Activated CD8-positive, alpha-beta T cell treated with anti-CD3 and anti-CD28 coated beads for 36 hours (primary cell): ENCODE data around the gene AMPH. TPM values are rescaled to one million over a fixed set of nuclear protein-coding genes. Genes with fewer than 3 reads are reported as not detected.
"Not testable (repeated sequence)": the region's sequence is repeated elsewhere in the genome, so short reads cannot be mapped to it uniquely, and the experiment has no call there.

Experiments
- ATAC-seq: fragments of 200-7000 bp; cut with Tn5 transposase; one replicate; pipeline ENCODE4 v1.10.0; 2021; ENCODE audit warnings: mild to moderate bottlenecking, moderate library complexity
- CTCF ChIA-PET: fragments of 350-600 bp; sonication (Branson Sonifier 250); formaldehyde crosslinking; loops from one replicate; lab custom pipeline; 2021; ENCODE audit warnings: antibody characterized with exemption; lab: Charles Lee
- POLR2A ChIA-PET: fragments of 350-600 bp; sonication (Branson Sonifier 250); formaldehyde crosslinking; loops from one replicate; lab custom pipeline; 2021; ENCODE audit warnings: antibody characterized with exemption; lab: Charles Lee
- DNase-seq: peaks from one replicate; pipeline ENCODE4 v3.0.0-alpha.2; 2020
- H3K27ac Mint-ChIP-seq: one replicate; pipeline ENCODE4 v1.8.0; 2021; ENCODE audit warnings: mild to moderate bottlenecking, mixed read lengths
- H3K27me3 Mint-ChIP-seq: one replicate; pipeline ENCODE4 v1.8.0; 2021; ENCODE audit warnings: mixed read lengths
- H3K36me3 Mint-ChIP-seq: one replicate; pipeline ENCODE4 v1.8.0; 2021; ENCODE audit warnings: low read depth, mixed read lengths
- H3K4me1 Mint-ChIP-seq: one replicate; pipeline ENCODE4 v1.8.0; 2021; ENCODE audit warnings: low read depth, mixed read lengths
- H3K4me3 Mint-ChIP-seq: one replicate; pipeline ENCODE4 v1.8.0; 2021; ENCODE audit warnings: mild to moderate bottlenecking, moderate library complexity, mixed read lengths
- H3K9me3 Mint-ChIP-seq: one replicate; pipeline ENCODE4 v1.8.0; 2021; ENCODE audit warnings: mixed read lengths
- intact Hi-C: fragments of 100-400 bp; cut with micrococcal nuclease; formaldehyde crosslinking; loops from one replicate; pipeline ENCODE4 v1.10.0; 2022
- total RNA-seq, 2 experiments: library from RNA; stranded (reverse); gene quantifications; one replicate each; pipeline ENCODE4 v1.2.3, GENCODE V29; 2021
- TF ChIP-seq, protein P1 (sequence below): fragments of 200-600 bp; IDR thresholded peaks from one replicate; pipeline ENCODE4 v1.8.0; 2022; ENCODE audit warnings: antibody characterized with exemption, mild to moderate bottlenecking

AMPH gene
- total RNA-seq, 2 experiments from 2014 or later = not detected

DNA sequence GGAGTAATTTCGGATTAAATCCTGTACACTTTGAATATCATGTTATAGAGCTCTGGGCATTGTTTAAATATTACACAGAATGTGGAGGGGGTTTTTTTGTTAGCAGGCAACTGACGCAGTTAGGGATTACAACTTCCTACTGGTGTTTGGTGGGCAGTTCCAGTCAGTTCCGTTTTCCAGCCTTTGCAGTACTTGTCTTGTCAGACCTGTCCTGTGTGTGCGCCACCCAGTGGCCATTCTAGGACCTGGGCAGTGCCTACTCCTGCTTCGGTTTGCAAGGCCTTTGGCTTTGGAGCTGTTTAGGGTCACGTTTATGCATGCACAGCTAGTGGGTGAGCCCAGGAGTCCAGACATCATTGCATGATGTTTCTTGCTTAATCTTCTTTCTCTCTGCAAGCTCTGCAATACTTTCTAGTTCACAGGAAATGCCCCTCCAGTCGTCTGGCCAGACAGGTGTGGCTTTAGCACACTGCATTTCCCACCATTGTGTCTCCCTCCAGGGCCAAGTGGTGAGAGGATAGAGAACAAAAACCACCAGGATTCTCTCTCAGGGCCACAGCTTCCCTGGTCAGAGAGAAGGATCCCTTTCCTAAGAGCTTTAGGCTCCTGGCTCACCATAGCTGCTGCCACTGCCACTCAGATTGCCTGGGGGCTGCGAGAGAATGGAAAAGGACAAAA lies 261.2 kb downstream of the AMPH start:
- ATAC-seq (peak; percentile 78), DNase-seq (peak; percentile 94)
- ChIA-PET CTCF (interaction anchor here (0.6 to 7.3 kb wide), 50 partner anchors 8 to 508 kb away, joined by 3 to 247 read pairs (median 7); partner anchors contain the start of genes AMPH and EPDR1), POLR2A (interaction anchor here (0.7 to 1.0 kb wide), 2 partner anchors 12 to 158 kb away, joined by 3 read pairs; no protein-coding TSS in a partner anchor)
- Mint-ChIP-seq H3K4me3 (no peak overlapping the region), H3K9me3 (no peaks in the 10 kb centered on the region), H3K27me3 (no peaks in the 10 kb centered on the region), H3K36me3 (peaks cover 6% of the 10 kb centered on the region), H3K4me1 (peaks cover 61% of the 10 kb centered on the region), H3K27ac (peak overlapping the region; percentile 73)
- TF ChIP-seq, protein P1, sequence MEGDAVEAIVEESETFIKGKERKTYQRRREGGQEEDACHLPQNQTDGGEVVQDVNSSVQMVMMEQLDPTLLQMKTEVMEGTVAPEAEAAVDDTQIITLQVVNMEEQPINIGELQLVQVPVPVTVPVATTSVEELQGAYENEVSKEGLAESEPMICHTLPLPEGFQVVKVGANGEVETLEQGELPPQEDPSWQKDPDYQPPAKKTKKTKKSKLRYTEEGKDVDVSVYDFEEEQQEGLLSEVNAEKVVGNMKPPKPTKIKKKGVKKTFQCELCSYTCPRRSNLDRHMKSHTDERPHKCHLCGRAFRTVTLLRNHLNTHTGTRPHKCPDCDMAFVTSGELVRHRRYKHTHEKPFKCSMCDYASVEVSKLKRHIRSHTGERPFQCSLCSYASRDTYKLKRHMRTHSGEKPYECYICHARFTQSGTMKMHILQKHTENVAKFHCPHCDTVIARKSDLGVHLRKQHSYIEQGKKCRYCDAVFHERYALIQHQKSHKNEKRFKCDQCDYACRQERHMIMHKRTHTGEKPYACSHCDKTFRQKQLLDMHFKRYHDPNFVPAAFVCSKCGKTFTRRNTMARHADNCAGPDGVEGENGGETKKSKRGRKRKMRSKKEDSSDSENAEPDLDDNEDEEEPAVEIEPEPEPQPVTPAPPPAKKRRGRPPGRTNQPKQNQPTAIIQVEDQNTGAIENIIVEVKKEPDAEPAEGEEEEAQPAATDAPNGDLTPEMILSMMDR = peak; percentile 83
- intact Hi-C loops = loop anchor here (5.0 kb wide), 2 partner anchors 138 to 153 kb away; no protein-coding TSS in a partner anchor

DNA sequence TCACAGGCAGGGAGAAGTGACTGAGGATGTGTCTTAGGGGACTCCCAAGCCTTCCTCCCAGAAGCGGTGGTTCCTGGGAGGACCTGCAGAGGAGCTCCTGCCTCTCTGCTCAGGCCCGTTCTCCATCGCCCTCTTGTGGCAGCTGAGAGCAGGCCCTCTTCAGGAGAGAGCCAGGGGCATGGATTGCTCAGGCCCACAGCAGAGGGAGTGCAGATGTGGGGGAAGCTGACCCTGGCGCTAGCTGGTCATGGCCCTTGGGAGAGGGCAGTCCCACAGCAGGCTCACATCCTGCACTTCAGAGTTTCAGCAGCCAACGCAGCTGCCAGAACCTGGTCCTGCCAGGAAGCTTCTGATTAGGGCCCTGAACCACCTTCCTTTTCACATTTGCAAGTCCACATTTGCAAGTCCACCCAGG lies 263.0 kb downstream of the AMPH start:
- TF ChIP-seq, protein P1 = peak; percentile 69
- CTCF ChIA-PET = interaction anchor here (0.6 to 7.3 kb wide), 37 partner anchors 9 to 466 kb away, joined by 3 to 247 read pairs (median 9); partner anchors contain the start of genes EPDR1 and STARD3NL
- peak overlapping the region; percentile 43 for H3K4me3 Mint-ChIP-seq
- no peaks in the 10 kb centered on the region for H3K9me3 Mint-ChIP-seq
- H3K27ac Mint-ChIP-seq = peak overlapping the region; percentile 81
- ATAC-seq (peak; percentile 65), DNase-seq (peak; percentile 80)
- no peaks in the 10 kb centered on the region for H3K27me3 Mint-ChIP-seq
- peaks cover 77% of the 10 kb centered on the region for H3K4me1 Mint-ChIP-seq
- intact Hi-C loops = loop anchor here (5.0 kb wide), 2 partner anchors 136 to 151 kb away; no protein-coding TSS in a partner anchor
- POLR2A ChIA-PET = interaction anchor here (0.9 to 1.5 kb wide), 3 partner anchors 27 to 149 kb away, joined by 3 read pairs; no protein-coding TSS in a partner anchor
- peaks cover 20% of the 10 kb centered on the region for H3K36me3 Mint-ChIP-seq

DNA sequence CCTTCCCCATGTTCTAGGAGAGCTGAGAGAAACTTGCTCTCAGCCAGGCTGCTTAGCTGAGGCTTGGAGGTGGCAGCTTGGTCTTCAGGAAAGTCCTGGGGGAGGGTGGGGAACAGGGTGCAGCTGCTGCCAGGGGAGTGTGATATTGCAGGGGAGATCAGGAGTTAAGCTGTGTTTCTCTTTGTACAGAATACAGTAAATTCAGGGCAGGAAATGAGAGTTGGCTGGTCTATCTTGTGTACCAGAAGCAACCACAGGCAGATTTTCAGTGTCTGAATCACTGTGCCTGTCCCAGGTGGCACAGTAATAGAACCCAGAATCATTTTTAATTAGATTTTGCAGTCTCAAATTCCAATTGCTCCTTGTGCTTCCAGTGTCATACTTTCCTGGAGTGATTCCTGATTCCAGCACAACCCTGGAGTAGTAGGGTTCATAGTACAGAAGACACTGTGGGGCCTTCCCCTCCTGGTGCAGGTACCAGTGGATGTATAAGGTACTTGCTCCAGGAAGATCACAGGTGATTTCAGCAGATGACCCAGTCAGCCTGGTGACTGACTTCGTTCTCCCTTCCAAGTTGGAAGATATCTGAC lies 263.8 kb downstream of the AMPH start:
- peak overlapping the region; percentile 81 for H3K27ac Mint-ChIP-seq

DNA sequence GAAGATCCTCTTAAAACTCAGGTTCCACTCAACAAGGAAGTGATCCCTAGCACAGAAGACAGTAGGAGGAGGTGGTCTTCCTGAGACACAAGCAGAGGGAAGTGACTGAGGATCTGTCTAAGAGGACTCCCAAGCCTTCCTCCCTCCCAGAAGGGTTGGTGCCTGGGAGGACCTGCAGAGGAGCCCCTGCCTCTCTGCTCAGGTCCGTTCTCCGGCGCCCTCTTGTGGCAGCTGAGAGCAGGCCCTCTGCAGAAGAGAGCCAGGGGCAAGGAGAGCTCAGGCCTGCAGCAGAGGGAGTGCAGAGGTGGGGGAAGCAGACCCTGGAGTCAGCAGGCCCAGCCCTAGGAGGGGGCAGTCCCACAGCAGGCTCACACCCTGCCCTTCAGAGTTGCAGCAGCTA lies 267.8 kb downstream of the AMPH start:
- H3K4me3 Mint-ChIP-seq = peak overlapping the region; percentile 69
- ATAC-seq = peak; percentile 17
- H3K4me1 Mint-ChIP-seq = peaks cover 66% of the 10 kb centered on the region

More for the DNA sequence above, 263.8 kb downstream of the AMPH start:
- Mint-ChIP-seq H3K9me3 (no peaks in the 10 kb centered on the region), H3K36me3 (peaks cover 23% of the 10 kb centered on the region), H3K27me3 (no peaks in the 10 kb centered on the region), H3K4me3 (peak overlapping the region; percentile 43), H3K4me1 (peaks cover 79% of the 10 kb centered on the region)
- TF ChIP-seq, protein P1 = no peak
- CTCF ChIA-PET = interaction anchor here (0.6 to 7.3 kb wide), 35 partner anchors 9 to 1152 kb away, joined by 3 to 247 read pairs (median 13); partner anchors contain the start of genes EPDR1 and STARD3NL
- POLR2A ChIA-PET = interaction anchor here (0.9 to 1.5 kb wide), 4 partner anchors 14 to 148 kb away, joined by 3 read pairs; no protein-coding TSS in a partner anchor
- intact Hi-C loops = loop anchor here (5.0 kb wide), 2 partner anchors 135 to 150 kb away; no protein-coding TSS in a partner anchor
- peak; percentile 63 for ATAC-seq
- DNase-seq = peak; percentile 59

DNA sequence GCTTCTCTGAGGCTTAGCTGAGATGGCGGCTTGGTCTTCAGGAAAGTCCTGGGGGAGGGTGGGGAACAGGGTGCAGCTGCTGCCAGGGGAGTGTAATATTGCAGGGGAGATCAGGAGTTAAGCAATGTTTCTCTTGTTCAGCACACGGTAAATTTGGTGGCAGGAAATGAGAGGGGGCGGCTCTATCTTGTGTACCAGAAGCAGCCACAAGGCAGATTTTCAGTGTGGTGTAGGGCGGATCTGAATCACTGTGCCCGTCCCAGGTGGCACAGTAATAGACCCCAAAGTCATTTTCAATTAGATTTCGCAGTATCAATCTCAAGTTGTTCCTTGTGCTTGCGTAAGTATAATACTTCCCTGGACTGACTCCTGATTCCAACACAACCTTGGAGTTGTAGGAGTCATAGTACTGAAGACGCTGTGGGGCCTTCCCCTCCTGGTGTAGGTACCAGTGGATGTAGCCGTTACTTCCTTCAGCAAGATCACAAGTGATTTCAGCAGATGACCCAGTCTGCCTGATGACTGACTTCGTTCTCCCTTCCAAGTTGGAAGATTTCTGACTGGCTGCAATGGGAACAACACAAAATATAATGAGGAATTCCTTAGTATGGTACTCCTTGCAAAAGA lies 268.4 kb downstream of the AMPH start:
- CTCF ChIA-PET = interaction anchor here (0.7 to 2.6 kb wide), 8 partner anchors 10 to 147 kb away, joined by 3 to 17 read pairs (median 4); no protein-coding TSS in a partner anchor
- POLR2A ChIA-PET = not testable (repeated sequence)

More for the DNA sequence above, 267.8 kb downstream of the AMPH start:
- H3K27me3 Mint-ChIP-seq, H3K9me3 Mint-ChIP-seq, POLR2A ChIA-PET, intact Hi-C loops: not testable (repeated sequence)
- CTCF ChIA-PET = interaction anchor here (0.7 to 2.6 kb wide), 8 partner anchors 10 to 147 kb away, joined by 3 to 17 read pairs (median 4); no protein-coding TSS in a partner anchor
- Mint-ChIP-seq H3K36me3 (peaks cover 26% of the 10 kb centered on the region), H3K27ac (peak overlapping the region; percentile 96)
- peak; percentile 78 for DNase-seq
- TF ChIP-seq, protein P1 = peak; percentile 72

More for the DNA sequence above, 268.4 kb downstream of the AMPH start:
- H3K27me3 Mint-ChIP-seq, intact Hi-C loops, H3K9me3 Mint-ChIP-seq: not testable (repeated sequence)
- Mint-ChIP-seq H3K4me1 (peaks cover 62% of the 10 kb centered on the region), H3K36me3 (peaks cover 26% of the 10 kb centered on the region), H3K4me3 (peak overlapping the region; percentile 69), H3K27ac (peak overlapping the region; percentile 96)
- DNase-seq = peak; percentile 83
- ATAC-seq = peak; percentile 35
